GM20431 (cell line): ENCODE results near the gene PPP2R5C.

Experiments used
- in situ Hi-C: fragments of 300-500 bp; cut with MseI, MboI; formaldehyde crosslinking; loops from one replicate; pipeline ENCODE4 v1.15.0; 2020; ENCODE audit warnings: low sequenced_read_pairs; ENCODE audit not compliant: unreplicated experiment

Gene PPP2R5C

GRCh38 chr14:101975231-101975630, 213.7 kb downstream of the PPP2R5C start:
- in situ Hi-C loops: no loop called here
